Neural progenitor cell (in vitro differentiated cells): ENCODE measurements around the gene SLC25A1. TPM values are rescaled to one million over a fixed set of nuclear protein-coding genes. Genes with fewer than 3 reads are reported as not detected.

Experiments used
- DNase-seq: peaks from one replicate; pipeline ENCODE4 v3.0.0-alpha.2; 2016; ENCODE audit warnings: low spot score
- H2AFZ ChIP-seq: fragments of 200-600 bp; sonication (generic); replicated peaks from 2 replicates; pipeline ENCODE4 v1.6.1; 2016; ENCODE audit warnings: antibody characterized with exemption
- H3F3A ChIP-seq: fragments of 200-600 bp; sonication (generic); 2 replicates; pipeline ENCODE4 v1.6.1; 2016; ENCODE audit warnings: antibody characterized with exemption, low read depth
- H3K27ac ChIP-seq: fragments of 200-600 bp; sonication (generic); 2 replicates; pipeline ENCODE4 v1.5.1; 2016; ENCODE audit warnings: mild to moderate bottlenecking
- H3K27me3 ChIP-seq: fragments of 200-600 bp; sonication (generic); 2 replicates; pipeline ENCODE4 v1.6.1; 2016; ENCODE audit warnings: mild to moderate bottlenecking, moderate library complexity
- H3K36me3 ChIP-seq: fragments of 200-600 bp; sonication (generic); 2 replicates; pipeline ENCODE4 v1.5.1; 2016
- H3K4me1 ChIP-seq: fragments of 200-600 bp; sonication (generic); 2 replicates; pipeline ENCODE4 v1.6.1; 2016; ENCODE audit warnings: mixed run types
- H3K4me2 ChIP-seq: fragments of 200-600 bp; sonication (generic); 2 replicates; pipeline ENCODE4 v1.6.1; 2016
- H3K4me3 ChIP-seq: fragments of 200-600 bp; sonication (generic); 2 replicates; pipeline ENCODE4 v1.5.1; 2016
- H3K79me2 ChIP-seq: fragments of 200-600 bp; sonication (generic); 2 replicates; pipeline ENCODE4 v1.6.1; 2016; ENCODE audit warnings: low read depth
- H3K9ac ChIP-seq: fragments of 200-600 bp; sonication (generic); 2 replicates; pipeline ENCODE4 v1.6.1; 2016
- H3K9me3 ChIP-seq: fragments of 200-600 bp; sonication (generic); 2 replicates; pipeline ENCODE4 v1.5.1; 2016; ENCODE audit warnings: low read depth
- H4K20me1 ChIP-seq: fragments of 200-600 bp; sonication (generic); 2 replicates; pipeline ENCODE4 v1.6.1; 2016; ENCODE audit warnings: low read depth
- H3K27ac Mint-ChIP-seq: 3 replicates; pipeline ENCODE4 v1.8.0; 2021; ENCODE audit warnings: mixed read lengths
- H3K27me3 Mint-ChIP-seq: 2 replicates; pipeline ENCODE4 v1.8.0; 2022; ENCODE audit warnings: low read depth, mild to moderate bottlenecking, inconsistent platforms, moderate library complexity, mixed read lengths; ENCODE audit not compliant: insufficient read depth
- H3K36me3 Mint-ChIP-seq: 3 replicates; pipeline ENCODE4 v1.8.0; 2021; ENCODE audit warnings: mixed read lengths
- H3K4me1 Mint-ChIP-seq: 3 replicates; pipeline ENCODE4 v1.8.0; 2021; ENCODE audit warnings: mixed read lengths
- H3K4me3 Mint-ChIP-seq: 3 replicates; pipeline ENCODE4 v1.8.0; 2021; ENCODE audit warnings: mild to moderate bottlenecking, moderate library complexity, mixed read lengths
- H3K9me3 Mint-ChIP-seq: 3 replicates; pipeline ENCODE4 v1.8.0; 2020; ENCODE audit warnings: mixed read lengths
- EZH2 ChIP-seq: fragments of 200-600 bp; sonication (generic); IDR thresholded peaks from 2 replicates; pipeline ENCODE4 v1.6.1; 2017; ENCODE audit warnings: antibody characterized with exemption, mild to moderate bottlenecking, moderate library complexity
- EZH2phosphoT487 ChIP-seq: fragments of 200-600 bp; sonication (generic); IDR thresholded peaks from 2 replicates; pipeline ENCODE4 v1.6.1; 2017; ENCODE audit warnings: antibody characterized with exemption
- total RNA-seq: library from RNA; depleted of rRNA; stranded (reverse); fragments of >200 nt; gene quantifications from 2 replicates; pipeline ENCODE4 v1.2.3, GENCODE V29; 2015; ENCODE audit warnings: low replicate concordance
- TF ChIP-seq, protein P1 (sequence below): fragments of 200-600 bp; sonication (generic); IDR thresholded peaks from 2 replicates; pipeline ENCODE4 v1.5.1; 2017; ENCODE audit warnings: antibody characterized with exemption, mild to moderate bottlenecking

The SLC25A1 gene
- total RNA-seq, 1 donor from 2014 or later: 28.6 TPM

DNA sequence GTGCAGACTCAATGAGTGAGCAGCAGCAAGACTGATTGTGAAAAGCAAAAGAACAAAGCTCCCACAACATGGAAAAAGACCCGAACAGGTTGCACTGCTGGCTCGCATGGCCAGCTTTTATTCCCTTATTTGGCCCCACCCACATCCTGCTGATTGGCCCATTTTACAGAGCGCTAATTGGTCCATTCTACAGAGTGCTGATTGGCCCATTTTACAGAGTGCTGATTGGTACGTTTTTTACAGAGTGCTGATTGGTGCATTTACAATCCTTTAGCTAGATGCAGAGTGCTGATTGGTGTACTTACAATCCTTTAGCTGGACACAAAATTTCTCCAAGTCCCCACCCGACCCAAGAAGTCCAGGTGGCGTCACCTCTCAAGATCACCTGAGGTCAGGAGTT is 15.3 kb upstream of the SLC25A1 start:
- H3K9me3 ChIP-seq: no peaks in the 10 kb centered on the region
- no peaks in the 10 kb centered on the region for H3F3A ChIP-seq
- H3K4me1 ChIP-seq: no peaks in the 10 kb centered on the region
- Mint-ChIP-seq H3K36me3 (peaks cover 7% of the 10 kb centered on the region), H3K27ac (peak overlapping the region; percentile 10), H3K4me1 (no peaks in the 10 kb centered on the region), H3K4me3 (no peak overlapping the region), H3K9me3 (no peaks in the 10 kb centered on the region), H3K27me3 (peaks cover 6% of the 10 kb centered on the region)
- no peak overlapping the region for H2AFZ ChIP-seq
- TF ChIP-seq, protein P1, sequence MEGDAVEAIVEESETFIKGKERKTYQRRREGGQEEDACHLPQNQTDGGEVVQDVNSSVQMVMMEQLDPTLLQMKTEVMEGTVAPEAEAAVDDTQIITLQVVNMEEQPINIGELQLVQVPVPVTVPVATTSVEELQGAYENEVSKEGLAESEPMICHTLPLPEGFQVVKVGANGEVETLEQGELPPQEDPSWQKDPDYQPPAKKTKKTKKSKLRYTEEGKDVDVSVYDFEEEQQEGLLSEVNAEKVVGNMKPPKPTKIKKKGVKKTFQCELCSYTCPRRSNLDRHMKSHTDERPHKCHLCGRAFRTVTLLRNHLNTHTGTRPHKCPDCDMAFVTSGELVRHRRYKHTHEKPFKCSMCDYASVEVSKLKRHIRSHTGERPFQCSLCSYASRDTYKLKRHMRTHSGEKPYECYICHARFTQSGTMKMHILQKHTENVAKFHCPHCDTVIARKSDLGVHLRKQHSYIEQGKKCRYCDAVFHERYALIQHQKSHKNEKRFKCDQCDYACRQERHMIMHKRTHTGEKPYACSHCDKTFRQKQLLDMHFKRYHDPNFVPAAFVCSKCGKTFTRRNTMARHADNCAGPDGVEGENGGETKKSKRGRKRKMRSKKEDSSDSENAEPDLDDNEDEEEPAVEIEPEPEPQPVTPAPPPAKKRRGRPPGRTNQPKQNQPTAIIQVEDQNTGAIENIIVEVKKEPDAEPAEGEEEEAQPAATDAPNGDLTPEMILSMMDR: no peak
- TF ChIP-seq EZH2: no peak
- no peak for TF ChIP-seq EZH2phosphoT487
- H3K27ac ChIP-seq: no peak overlapping the region
- no peaks in the 10 kb centered on the region for H4K20me1 ChIP-seq
- H3K36me3 ChIP-seq: no peaks in the 10 kb centered on the region
- no peak for DNase-seq
- no peaks in the 10 kb centered on the region for H3K27me3 ChIP-seq
- no peak overlapping the region for H3K9ac ChIP-seq
- H3K79me2 ChIP-seq: no peaks in the 10 kb centered on the region
- H3K4me2 ChIP-seq: no peak overlapping the region
- no peak overlapping the region for H3K4me3 ChIP-seq

DNA sequence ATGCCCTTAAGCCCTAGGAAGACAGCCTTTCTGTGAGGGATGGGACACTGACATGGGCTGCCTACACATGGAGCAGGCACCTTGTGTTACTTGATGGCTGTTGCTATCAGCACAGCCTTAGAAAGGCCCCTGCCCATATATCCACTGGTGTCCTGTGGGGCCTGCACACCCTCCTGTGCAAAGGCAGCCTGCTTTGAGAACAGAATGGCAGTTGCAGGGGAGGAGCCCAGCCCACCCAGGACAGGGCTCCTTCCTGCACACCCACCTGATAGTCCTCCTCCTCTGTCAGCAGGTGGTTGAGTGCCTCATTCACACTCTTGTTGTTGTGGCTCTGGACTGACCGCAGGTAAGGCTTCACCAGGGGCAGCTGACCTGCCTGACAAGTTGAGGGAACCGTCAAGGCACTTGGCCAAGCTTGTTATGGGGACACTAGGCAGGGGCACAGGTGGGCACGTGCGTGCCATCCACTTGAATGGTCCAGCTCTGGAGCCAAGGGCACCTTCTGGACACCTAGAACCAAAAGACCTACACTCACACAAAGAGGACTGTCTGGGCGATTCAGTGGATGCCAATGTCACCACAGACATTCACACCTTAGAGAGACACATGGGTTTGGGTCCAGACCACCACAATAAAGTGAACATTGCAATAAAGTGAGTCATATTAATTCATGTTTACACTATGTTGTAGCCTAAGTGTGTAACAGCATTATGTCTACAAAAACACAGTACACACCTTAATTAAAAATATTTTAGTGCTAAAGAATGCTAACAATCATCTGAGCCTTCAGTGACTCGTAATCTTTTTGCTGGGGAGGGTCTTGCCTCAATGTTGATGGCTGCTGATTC is 9.4 kb upstream of the SLC25A1 start:
- H2AFZ ChIP-seq: no peak overlapping the region
- no peaks in the 10 kb centered on the region for H3K36me3 ChIP-seq
- no peak overlapping the region for H3K27ac ChIP-seq
- no peak overlapping the region for H3K9ac ChIP-seq
- H3K4me1 ChIP-seq: no peaks in the 10 kb centered on the region
- DNase-seq: no peak
- TF ChIP-seq EZH2phosphoT487 (no peak), EZH2 (no peak)
- TF ChIP-seq, protein P1: no peak
- no peak overlapping the region for H3K4me3 ChIP-seq
- no peak overlapping the region for H3K4me3 Mint-ChIP-seq
- no peaks in the 10 kb centered on the region for H3K27me3 ChIP-seq
- H3K27me3 Mint-ChIP-seq: peaks cover 8% of the 10 kb centered on the region
- no peaks in the 10 kb centered on the region for H3K4me1 Mint-ChIP-seq
- peaks cover 2% of the 10 kb centered on the region for H3K36me3 Mint-ChIP-seq
- H3K4me2 ChIP-seq: no peak overlapping the region
- no peaks in the 10 kb centered on the region for H3K79me2 ChIP-seq
- no peaks in the 10 kb centered on the region for H3F3A ChIP-seq
- no peaks in the 10 kb centered on the region for H4K20me1 ChIP-seq
- no peaks in the 10 kb centered on the region for H3K9me3 Mint-ChIP-seq
- no peak overlapping the region for H3K27ac Mint-ChIP-seq
- H3K9me3 ChIP-seq: no peaks in the 10 kb centered on the region

DNA sequence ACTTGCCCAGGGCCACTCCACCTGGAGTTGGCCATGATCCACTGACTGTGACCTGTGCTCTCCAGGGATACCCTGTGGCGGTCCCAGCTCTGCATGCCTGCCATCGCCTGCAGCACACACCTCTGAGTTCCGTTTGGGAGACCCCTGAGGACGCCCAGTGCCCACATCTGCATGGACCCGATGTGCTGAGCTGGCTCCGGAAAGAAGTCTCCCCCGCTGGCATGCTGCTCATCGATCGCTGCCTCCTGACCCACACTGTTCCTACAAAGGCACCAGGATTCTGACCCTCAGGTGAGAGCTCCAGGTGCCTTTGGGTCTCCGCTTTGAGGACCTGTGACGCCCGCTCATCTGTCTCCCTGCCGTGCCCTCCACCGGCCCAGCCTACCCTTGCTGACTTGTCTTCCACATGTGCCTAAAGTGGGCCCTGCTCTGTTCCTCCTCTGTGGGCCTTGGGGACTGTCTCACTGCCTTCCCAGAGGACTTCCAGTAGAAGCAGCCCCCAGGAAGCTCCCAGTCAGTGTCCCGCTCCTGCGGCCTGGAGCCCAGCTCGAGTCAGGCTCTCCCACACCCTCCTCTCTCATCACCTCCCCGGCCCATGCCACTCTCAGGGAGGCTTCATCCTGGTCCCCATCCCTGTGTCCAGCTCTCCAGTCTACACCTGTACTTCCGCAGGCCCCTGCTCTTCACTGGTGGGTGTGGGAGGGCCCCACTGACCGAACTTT is 5.9 kb upstream of the SLC25A1 start:
- H3K9me3 ChIP-seq: no peaks in the 10 kb centered on the region
- no peaks in the 10 kb centered on the region for H3K4me1 ChIP-seq
- no peak overlapping the region for H3K4me2 ChIP-seq
- no peak overlapping the region for H3K4me3 ChIP-seq
- TF ChIP-seq EZH2: no peak
- no peak for TF ChIP-seq EZH2phosphoT487
- TF ChIP-seq, protein P1: no peak
- H3K27me3 ChIP-seq: no peaks in the 10 kb centered on the region
- no peak overlapping the region for H3K9ac ChIP-seq
- no peaks in the 10 kb centered on the region for H3K79me2 ChIP-seq
- H3K4me1 Mint-ChIP-seq: peaks cover 6% of the 10 kb centered on the region
- no peaks in the 10 kb centered on the region for H3K9me3 Mint-ChIP-seq
- H3K36me3 Mint-ChIP-seq: peaks cover 2% of the 10 kb centered on the region
- H3F3A ChIP-seq: no peaks in the 10 kb centered on the region
- H3K27ac Mint-ChIP-seq: no peak overlapping the region
- DNase-seq: no peak
- H3K36me3 ChIP-seq: no peaks in the 10 kb centered on the region
- H3K27ac ChIP-seq: no peak overlapping the region
- H3K27me3 Mint-ChIP-seq: peaks cover 4% of the 10 kb centered on the region
- no peaks in the 10 kb centered on the region for H4K20me1 ChIP-seq
- H3K4me3 Mint-ChIP-seq: peak overlapping the region; percentile 24
- H2AFZ ChIP-seq: no peak overlapping the region
